ENCODE results near the gene DLG2. TPM values are rescaled to one million over a fixed set of nuclear protein-coding genes. Genes with fewer than 3 reads are reported as not detected.

The DLG2 gene
- total and polyA plus RNA-seq, 9 of the 15 experiments (the other 6 are each of a cell fraction or from before 2014, with no cell fraction given), result 0.52 to 1.6 (median 0.95) TPM

DNA sequence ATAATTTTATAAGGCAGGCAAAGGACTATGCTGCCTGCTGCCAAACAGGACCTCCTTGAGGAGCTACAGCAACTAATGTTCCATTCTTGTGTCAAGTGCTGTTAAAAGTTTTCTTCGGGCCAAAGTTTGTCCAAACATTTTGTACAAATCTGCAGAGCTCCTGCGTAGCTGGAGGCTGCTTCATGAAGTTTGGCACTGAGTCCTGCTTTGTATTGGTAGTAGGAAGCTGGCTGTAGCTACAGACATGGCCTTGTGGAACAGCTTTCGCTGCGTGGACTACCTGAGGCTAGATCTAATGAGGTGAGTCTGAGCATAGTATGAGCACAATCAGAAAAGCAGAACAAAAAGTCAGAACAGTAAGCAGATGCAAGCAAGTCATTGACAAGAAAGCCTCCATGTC is 528.1 kb downstream of the DLG2 start:
- no peak for ATAC-seq
- Histone ChIP-seq H3K4me3 (no peak overlapping the region), H3K27me3 (ENCODE audit: control insufficient read depth in 2 of 2, insufficient read depth in 2 of 2, low read length in 2 of 2) (no peaks in the 10 kb centered on the region), H2AFZ (ENCODE audit: low read depth, low read length) (no peak overlapping the region), H3K9me3 (replicated peaks; ENCODE audit: control insufficient read depth, insufficient read depth, low read depth, low read length) (no peaks in the 10 kb centered on the region), H3K36me3 (ENCODE audit: control insufficient read depth, insufficient read depth, low read length) (no peaks in the 10 kb centered on the region), H3K79me2 (ENCODE audit: control insufficient read depth, insufficient read depth, low read length) (no peaks in the 10 kb centered on the region), H3K9me1 (ENCODE audit: control insufficient read depth, insufficient read depth, low read length) (no peaks in the 10 kb centered on the region), H3K9ac (ENCODE audit: insufficient read depth in 1 of 2, low read depth in 2 of 2, low read length in 2 of 2) (no peak overlapping the region), H4K20me1 (replicated peaks; ENCODE audit: control insufficient read depth, insufficient read depth, low read length) (no peaks in the 10 kb centered on the region), H3K4me1 (replicated peaks in 1 of 2; ENCODE audit: control insufficient read depth in 2 of 2, insufficient read depth in 2 of 2, low read length in 2 of 2) (no peaks in the 10 kb centered on the region), H3K4me2 (ENCODE audit: insufficient read depth, low read length) (no peak overlapping the region), H3K27ac (ENCODE audit: extremely low read depth, low read depth, low read length) (no peak overlapping the region)
- ChIA-PET POLR2A (no interaction called here), CTCF (ENCODE audit: low intra/inter-chr PET ratio) (no interaction called here)
- in situ Hi-C loops (cut with MboI) (no loop called here), intact Hi-C loops (cut with micrococcal nuclease) (no loop called here)
- TF ChIP-seq, protein P1, sequence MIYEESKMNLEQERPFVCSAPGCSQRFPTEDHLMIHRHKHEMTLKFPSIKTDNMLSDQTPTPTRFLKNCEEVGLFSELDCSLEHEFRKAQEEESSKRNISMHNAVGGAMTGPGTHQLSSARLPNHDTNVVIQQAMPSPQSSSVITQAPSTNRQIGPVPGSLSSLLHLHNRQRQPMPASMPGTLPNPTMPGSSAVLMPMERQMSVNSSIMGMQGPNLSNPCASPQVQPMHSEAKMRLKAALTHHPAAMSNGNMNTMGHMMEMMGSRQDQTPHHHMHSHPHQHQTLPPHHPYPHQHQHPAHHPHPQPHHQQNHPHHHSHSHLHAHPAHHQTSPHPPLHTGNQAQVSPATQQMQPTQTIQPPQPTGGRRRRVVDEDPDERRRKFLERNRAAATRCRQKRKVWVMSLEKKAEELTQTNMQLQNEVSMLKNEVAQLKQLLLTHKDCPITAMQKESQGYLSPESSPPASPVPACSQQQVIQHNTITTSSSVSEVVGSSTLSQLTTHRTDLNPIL (CRISPR knock-in tag; IDR thresholded peaks at IDR 0.05), result no peak
- no peak for TF ChIP-seq JUNB (CRISPR knock-in tag; conservative IDR thresholded peaks at IDR 0.05)
- TF ChIP-seq ZNF175 (CRISPR knock-in tag; IDR thresholded peaks at IDR 0.05; ENCODE audit: low read depth), result no peak
- TF ChIP-seq CHCHD3 (CRISPR knock-in tag; IDR thresholded peaks at IDR 0.05), result no peak
- no peak for TF ChIP-seq ZNF354B (CRISPR knock-in tag; IDR thresholded peaks at IDR 0.05)
- TF ChIP-seq, protein P2, sequence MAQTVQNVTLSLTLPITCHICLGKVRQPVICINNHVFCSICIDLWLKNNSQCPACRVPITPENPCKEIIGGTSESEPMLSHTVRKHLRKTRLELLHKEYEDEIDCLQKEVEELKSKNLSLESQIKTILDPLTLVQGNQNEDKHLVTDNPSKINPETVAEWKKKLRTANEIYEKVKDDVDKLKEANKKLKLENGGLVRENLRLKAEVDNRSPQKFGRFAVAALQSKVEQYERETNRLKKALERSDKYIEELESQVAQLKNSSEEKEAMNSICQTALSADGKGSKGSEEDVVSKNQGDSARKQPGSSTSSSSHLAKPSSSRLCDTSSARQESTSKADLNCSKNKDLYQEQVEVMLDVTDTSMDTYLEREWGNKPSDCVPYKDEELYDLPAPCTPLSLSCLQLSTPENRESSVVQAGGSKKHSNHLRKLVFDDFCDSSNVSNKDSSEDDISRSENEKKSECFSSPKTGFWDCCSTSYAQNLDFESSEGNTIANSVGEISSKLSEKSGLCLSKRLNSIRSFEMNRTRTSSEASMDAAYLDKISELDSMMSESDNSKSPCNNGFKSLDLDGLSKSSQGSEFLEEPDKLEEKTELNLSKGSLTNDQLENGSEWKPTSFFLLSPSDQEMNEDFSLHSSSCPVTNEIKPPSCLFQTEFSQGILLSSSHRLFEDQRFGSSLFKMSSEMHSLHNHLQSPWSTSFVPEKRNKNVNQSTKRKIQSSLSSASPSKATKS (CRISPR knock-in tag; IDR thresholded peaks at IDR 0.05), result no peak
- FAIRE-seq, result no peak
- DNase-seq (ENCODE audit: extremely low read depth in 1 of 4, low spot score in 3 of 4), result no peak
- WGBS (ENCODE audit: insufficient coverage, low coverage, missing lambda C conversion rate), result 2% methylated on average over 4 of the region's 4 CpGs
- no TSS peak for BruUV-seq (replicated peaks)

Measured in K562 (cell line).